LNCaP clone FGC (cell line): ENCODE results near the gene TNFSF10.

Experiments
- DNase-seq: peaks from one replicate; pipeline ENCODE4 v3.0.0-alpha.2; 2011; ENCODE audit warnings: low read depth
- H3K4me3 ChIP-seq: 2 replicates; pipeline ENCODE4 v1.5.1; 2011; ENCODE audit warnings: mild to moderate bottlenecking, low read depth, low read length, control low read depth
- TF ChIP-seq, protein P1 (sequence below): IDR thresholded peaks from 2 replicates; pipeline ENCODE4 v1.5.1; 2012; ENCODE audit warnings: mild to moderate bottlenecking; ENCODE audit not compliant: control insufficient read depth, insufficient read depth; ENCODE audit errors: extremely low read depth

Gene TNFSF10

DNA sequence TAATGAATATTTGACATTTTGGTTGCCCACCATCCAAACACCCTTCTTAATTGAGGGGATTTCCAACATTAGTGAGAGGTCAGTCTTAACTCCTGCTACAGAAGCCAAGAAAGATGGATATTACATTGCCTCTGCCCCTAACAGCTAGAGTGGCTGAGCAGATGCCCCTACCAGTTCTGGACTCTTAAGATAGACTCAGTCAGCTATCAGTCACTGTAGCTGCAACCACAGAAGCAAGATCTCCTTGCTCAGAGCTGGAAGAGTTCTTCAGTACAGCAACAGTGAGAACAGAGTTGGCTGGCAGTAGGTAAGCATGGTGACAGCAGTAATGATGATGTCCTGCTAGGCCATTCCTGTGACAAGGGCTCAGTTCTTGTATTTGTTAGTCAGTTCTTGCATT, 29.4 kb upstream of the TNFSF10 start:
- TF ChIP-seq, protein P1, sequence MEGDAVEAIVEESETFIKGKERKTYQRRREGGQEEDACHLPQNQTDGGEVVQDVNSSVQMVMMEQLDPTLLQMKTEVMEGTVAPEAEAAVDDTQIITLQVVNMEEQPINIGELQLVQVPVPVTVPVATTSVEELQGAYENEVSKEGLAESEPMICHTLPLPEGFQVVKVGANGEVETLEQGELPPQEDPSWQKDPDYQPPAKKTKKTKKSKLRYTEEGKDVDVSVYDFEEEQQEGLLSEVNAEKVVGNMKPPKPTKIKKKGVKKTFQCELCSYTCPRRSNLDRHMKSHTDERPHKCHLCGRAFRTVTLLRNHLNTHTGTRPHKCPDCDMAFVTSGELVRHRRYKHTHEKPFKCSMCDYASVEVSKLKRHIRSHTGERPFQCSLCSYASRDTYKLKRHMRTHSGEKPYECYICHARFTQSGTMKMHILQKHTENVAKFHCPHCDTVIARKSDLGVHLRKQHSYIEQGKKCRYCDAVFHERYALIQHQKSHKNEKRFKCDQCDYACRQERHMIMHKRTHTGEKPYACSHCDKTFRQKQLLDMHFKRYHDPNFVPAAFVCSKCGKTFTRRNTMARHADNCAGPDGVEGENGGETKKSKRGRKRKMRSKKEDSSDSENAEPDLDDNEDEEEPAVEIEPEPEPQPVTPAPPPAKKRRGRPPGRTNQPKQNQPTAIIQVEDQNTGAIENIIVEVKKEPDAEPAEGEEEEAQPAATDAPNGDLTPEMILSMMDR, result no peak
- H3K4me3 ChIP-seq, result no peak overlapping the region
- no peak for DNase-seq

DNA sequence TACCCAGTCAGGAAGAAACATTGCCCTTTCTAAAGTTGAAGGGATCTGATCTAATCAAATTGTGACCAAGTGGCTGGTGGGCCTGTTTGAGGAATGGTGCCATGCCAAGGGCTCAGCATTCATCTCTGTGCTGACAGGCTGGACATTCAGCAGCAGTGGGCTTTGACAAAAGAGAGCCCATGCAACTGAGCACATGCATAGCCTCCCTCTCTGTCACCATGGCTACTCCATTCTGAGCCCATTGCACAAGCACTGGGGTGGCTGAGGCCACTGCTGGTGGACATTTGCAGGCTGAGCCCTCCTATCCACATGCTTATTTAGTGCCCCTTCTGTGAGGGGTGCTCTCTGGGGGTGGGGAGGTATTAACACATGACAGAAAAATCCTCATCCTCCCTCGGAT, 28.6 kb upstream of the TNFSF10 start:
- H3K4me3 ChIP-seq, result no peak overlapping the region
- TF ChIP-seq, protein P1, result no peak
- no peak for DNase-seq

DNA sequence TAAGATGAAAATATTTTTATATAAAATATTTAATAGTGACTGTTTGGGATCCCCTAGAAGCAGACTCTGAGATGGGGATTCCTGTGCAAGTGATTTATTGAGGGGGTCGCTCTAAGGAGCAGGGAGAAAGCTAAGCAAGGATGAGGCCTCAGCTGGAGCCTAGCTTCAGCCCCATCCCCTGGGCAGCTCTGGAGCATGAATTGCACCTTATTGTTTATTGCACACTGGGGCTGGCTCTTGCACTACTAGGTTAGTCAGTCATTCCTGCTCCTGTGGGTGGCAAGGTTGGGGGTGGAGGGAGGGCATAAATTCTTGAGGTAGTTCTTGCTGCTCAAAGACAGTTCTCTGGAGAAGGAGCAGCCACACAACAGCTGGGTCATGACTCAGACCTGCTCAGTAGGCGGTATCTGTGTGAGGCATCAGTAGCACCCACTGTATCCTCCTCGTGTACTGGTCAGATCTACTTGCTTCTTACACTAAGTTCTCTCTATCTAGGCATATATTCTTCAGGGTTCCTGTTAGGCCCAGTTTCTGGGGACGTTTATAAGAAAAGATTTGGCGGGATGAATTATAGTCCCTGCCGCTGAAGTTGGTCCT, 27.2 kb upstream of the TNFSF10 start:
- TF ChIP-seq, protein P1, result no peak
- no peak for DNase-seq
- no peak overlapping the region for H3K4me3 ChIP-seq

DNA sequence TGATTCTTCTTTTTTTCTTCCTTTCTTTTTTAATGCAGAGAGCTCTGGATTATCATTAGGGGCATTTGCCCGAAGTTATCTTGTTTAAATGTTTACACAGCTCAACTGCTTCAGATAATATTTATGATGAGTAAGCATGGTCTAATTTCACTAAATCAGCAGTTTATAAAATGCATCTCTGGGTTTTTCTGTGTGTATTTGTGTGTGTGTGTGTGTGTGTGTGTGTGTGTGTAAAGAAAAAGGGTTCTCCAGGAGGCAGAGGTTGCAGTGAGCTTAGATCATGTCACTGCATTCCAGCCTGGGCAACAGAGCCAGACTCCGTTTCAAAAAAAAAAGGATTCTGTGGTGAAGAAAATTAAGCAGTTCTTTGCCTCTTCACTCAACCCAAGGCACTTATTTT, 25.9 kb upstream of the TNFSF10 start:
- no peak overlapping the region for H3K4me3 ChIP-seq
- TF ChIP-seq, protein P1, result no peak
- DNase-seq, result no peak

DNA sequence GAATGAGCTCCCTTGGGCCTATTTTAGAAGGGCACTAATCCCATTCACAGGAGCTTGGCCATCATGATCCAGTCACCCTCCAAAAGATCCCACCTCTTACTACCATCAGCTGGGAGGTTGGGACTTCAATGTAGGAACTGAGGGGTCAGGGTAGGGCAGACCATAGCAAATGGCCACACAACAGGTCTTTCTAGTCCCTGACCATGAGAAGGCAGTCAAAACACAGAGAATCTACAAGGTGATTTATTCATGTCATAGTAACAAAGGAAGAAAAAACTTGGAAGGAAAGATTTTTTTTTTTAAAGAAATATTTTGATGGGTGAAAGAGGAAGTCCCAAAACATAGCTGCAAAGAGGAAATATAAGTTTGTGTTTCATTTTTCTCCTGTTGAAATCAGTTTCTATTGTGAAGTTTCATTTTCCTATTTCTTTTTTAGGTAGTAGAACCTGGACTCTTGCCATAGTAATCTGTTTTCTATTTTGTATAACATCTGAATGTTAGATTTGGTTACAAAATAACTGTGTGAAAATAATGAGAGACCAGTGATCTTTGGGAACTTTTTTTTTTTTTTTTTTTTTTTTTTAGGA, 23.5 kb upstream of the TNFSF10 start:
- no peak overlapping the region for H3K4me3 ChIP-seq
- TF ChIP-seq, protein P1, result no peak
- DNase-seq, result no peak

DNA sequence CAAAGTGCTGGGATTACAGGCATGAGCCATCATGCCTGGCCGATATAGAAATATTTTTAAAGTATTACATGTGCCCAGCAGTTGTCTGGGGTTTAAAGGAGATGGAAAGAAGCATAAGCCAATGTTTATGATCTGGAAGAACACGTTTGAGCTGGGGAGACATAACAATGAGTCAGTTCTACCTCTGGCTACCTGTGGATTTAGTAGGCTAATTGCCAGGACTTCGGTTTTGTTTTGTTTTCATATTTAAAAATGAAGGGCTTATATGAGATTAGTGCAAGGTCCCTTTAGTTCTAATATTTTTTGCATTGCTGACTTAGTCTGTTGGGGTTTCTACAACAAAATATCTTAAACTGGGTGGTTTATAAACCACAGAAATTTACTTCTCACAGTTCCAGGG, 22.9 kb upstream of the TNFSF10 start:
- TF ChIP-seq, protein P1, result no peak
- no peak overlapping the region for H3K4me3 ChIP-seq
- DNase-seq, result no peak

DNA sequence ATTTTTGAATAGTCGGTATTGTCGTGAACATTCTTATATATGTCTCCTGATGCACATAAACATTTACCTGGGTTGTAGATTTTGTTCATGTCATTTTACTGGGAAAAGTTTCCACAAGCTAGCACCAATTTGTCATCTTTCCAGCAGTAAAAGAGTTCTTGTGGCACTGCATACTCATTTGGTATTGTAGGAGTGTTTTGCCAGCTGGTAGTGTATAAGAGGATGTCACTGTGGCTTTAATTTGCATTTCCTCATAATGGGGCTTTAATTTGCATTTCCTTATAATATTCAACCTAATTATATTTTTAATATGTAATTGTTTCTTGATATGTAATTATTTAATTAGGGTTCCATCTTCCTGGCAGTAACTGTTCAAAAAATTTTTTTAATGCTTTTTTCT, 21.2 kb upstream of the TNFSF10 start:
- H3K4me3 ChIP-seq, result no peak overlapping the region
- TF ChIP-seq, protein P1, result no peak
- DNase-seq, result no peak
